ENCODE results near the gene AGAP3. TPM values are rescaled to one million over a fixed set of nuclear protein-coding genes. Genes with fewer than 3 reads are reported as not detected.

The AGAP3 gene
- total RNA-seq, 3 donors from 2014 or later (not counting 1 experiment from before 2014, with no cell fraction given): 27.7 to 46.9 (median 42.8) TPM

GRCh38 chr7:151133266-151133985 is 47.2 kb downstream of the AGAP3 start:
- H3K27me3 ChIP-seq (ENCODE audit: control insufficient read depth, insufficient read depth, low read length): no peaks in the 10 kb centered on the region
- Mint-ChIP-seq H3K27me3 (ENCODE audit: low read depth in 2 of 2) (no peaks in the 10 kb centered on the region), H3K27ac (no peak overlapping the region), H3K36me3 (no peaks in the 10 kb centered on the region), H3K9me3 (no peaks in the 10 kb centered on the region), H3K4me1 (no peaks in the 10 kb centered on the region), H3K4me3 (no peak overlapping the region)
- intact Hi-C loops (cut with micrococcal nuclease): no loop called here
- WGBS (ENCODE audit: insufficient coverage): 95% methylated on average over 14 of the region's 16 CpGs
- no peaks in the 10 kb centered on the region for H3K4me1 ChIP-seq (ENCODE audit: control insufficient read depth, insufficient read depth, low read length)
- H3K27ac ChIP-seq (ENCODE audit: low read length): no peak overlapping the region
- no peaks in the 10 kb centered on the region for H3K9me3 ChIP-seq (ENCODE audit: control insufficient read depth, insufficient read depth, low read length)
- TF ChIP-seq CTCF (IDR thresholded peaks at IDR 0.05): no peak
- DNase-seq (no peak), ATAC-seq (no peak)
- H3K36me3 ChIP-seq (ENCODE audit: control insufficient read depth, insufficient read depth, low read length): peaks cover 9% of the 10 kb centered on the region
- no peak overlapping the region for H3K4me3 ChIP-seq (ENCODE audit: low read length)

- DNase-seq (no peak), ATAC-seq (no peak)
- H3K9me3 ChIP-seq (ENCODE audit: control insufficient read depth, insufficient read depth, low read length): no peaks in the 10 kb centered on the region
- WGBS (ENCODE audit: insufficient coverage): 94% methylated on average over 24 of the region's 24 CpGs
- Mint-ChIP-seq H3K4me1 (no peaks in the 10 kb centered on the region), H3K27ac (no peak overlapping the region), H3K4me3 (no peak overlapping the region), H3K27me3 (ENCODE audit: low read depth in 2 of 2) (no peaks in the 10 kb centered on the region), H3K36me3 (no peaks in the 10 kb centered on the region), H3K9me3 (no peaks in the 10 kb centered on the region)
- no peak overlapping the region for H3K27ac ChIP-seq (ENCODE audit: low read length)
- H3K4me3 ChIP-seq (ENCODE audit: low read length): no peak overlapping the region
- peaks cover 9% of the 10 kb centered on the region for H3K36me3 ChIP-seq (ENCODE audit: control insufficient read depth, insufficient read depth, low read length)
- no peaks in the 10 kb centered on the region for H3K4me1 ChIP-seq (ENCODE audit: control insufficient read depth, insufficient read depth, low read length)
- intact Hi-C loops (cut with micrococcal nuclease): no loop called here
- no peak for TF ChIP-seq CTCF (IDR thresholded peaks at IDR 0.05)
- H3K27me3 ChIP-seq (ENCODE audit: control insufficient read depth, insufficient read depth, low read length): no peaks in the 10 kb centered on the region
Observed at GRCh38 chr7:151133986-151134742, 47.9 kb downstream of the AGAP3 start.

- H3K4me3 Mint-ChIP-seq: no peak overlapping the region
- Histone ChIP-seq H3K36me3 (ENCODE audit: control insufficient read depth, insufficient read depth, low read length) (peaks cover 9% of the 10 kb centered on the region), H3K4me3 (ENCODE audit: low read length) (no peak overlapping the region), H3K4me1 (ENCODE audit: control insufficient read depth, insufficient read depth, low read length) (no peaks in the 10 kb centered on the region), H3K27ac (ENCODE audit: low read length) (no peak overlapping the region), H3K9me3 (ENCODE audit: control insufficient read depth, insufficient read depth, low read length) (no peaks in the 10 kb centered on the region), H3K27me3 (ENCODE audit: control insufficient read depth, insufficient read depth, low read length) (no peaks in the 10 kb centered on the region)
- no peak for TF ChIP-seq CTCF (IDR thresholded peaks at IDR 0.05)
- H3K9me3 Mint-ChIP-seq: no peaks in the 10 kb centered on the region
- no peaks in the 10 kb centered on the region for H3K4me1 Mint-ChIP-seq
- H3K27ac Mint-ChIP-seq: no peak overlapping the region
- intact Hi-C loops (cut with micrococcal nuclease): no loop called here
- no peaks in the 10 kb centered on the region for H3K36me3 Mint-ChIP-seq
- no peaks in the 10 kb centered on the region for H3K27me3 Mint-ChIP-seq (ENCODE audit: low read depth in 2 of 2)
- no peak for ATAC-seq
- no peak for DNase-seq
- WGBS (ENCODE audit: insufficient coverage): 96% methylated on average over 13 of the region's 14 CpGs
Observed at GRCh38 chr7:151134743-151135524, 48.7 kb downstream of the AGAP3 start.
